ENCODE results near the gene PRAME.
"Not testable (repeated sequence)": the region's sequence is repeated elsewhere in the genome, so short reads cannot be mapped to it uniquely, and the experiment has no call there.

The PRAME gene

GRCh38 chr22:22520667-22521602 is 38.1 kb downstream of the PRAME start:
- no peak for DNase-seq

- DNase-seq = no peak
Observed at GRCh38 chr22:22520020-22520656, 38.9 kb downstream of the PRAME start, which contains the start of gene ZNF280A. TSS of gene ZNF280A (minus strand) at chr22:22520270. CDS start at chr22:22515630, 4,640 bp downstream.

DNA sequence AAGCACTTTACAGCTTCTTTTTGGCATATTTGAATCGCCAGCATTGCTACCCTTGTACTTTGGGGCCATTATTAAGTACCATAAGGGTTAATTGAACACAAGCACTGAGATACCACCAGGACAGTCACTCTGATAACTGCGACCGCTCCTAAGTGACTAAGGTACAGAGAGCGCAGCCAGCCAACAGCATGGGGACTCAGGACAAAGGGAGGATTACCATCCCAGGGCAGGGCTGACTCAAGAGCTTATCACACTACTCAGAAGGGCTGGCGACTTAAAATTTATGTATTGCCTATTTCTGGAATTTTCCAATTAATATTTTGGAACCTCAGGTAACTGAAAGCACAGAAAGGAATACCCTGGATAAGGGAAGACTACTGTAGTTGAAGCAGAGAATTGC is 39.5 kb downstream of the PRAME start:
- DNase-seq = no peak

GRCh38 chr22:22516992-22517391 is 42.1 kb downstream of the PRAME start:
- no peak for DNase-seq

DNA sequence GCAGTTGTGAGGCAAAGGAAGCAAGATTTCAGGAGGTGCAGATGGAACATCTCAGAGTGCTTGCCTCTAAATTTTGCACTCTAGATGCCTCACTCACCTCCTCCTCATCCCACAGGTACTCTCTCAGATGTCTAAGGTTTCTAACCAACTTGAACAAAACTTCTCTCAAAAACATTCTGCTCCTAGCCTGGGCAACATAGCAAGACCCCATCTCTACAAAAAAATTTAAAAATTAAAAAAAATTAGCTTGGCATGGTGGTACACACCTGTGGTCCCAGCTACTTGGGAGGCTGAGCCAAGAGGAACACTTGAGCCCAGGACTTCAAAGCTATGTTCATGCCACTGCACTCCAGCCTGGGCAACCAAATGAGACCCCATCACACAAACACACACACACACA is 43.2 kb downstream of the PRAME start:
- DNase-seq = no peak

DNA sequence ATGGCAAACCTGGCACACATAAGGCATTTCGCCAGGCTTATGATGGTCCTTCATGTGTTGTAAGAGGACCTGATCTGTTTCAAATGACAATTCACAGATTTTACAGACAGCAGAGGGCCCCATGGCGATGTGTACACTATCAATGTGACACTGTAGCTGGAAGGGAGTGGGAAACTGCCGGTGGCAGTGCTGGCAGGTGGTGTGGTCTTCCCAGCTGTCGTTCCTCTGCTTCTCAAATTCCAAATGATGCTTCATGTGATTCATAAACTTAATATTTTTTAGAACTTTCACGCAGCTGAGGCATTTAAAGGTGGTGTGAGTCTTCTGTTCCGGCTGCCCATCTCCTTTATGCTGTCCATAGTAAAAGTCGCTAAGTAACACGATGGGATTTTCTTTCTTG is 44.6 kb downstream of the PRAME start:
- DNase-seq = not testable (repeated sequence)

DNA sequence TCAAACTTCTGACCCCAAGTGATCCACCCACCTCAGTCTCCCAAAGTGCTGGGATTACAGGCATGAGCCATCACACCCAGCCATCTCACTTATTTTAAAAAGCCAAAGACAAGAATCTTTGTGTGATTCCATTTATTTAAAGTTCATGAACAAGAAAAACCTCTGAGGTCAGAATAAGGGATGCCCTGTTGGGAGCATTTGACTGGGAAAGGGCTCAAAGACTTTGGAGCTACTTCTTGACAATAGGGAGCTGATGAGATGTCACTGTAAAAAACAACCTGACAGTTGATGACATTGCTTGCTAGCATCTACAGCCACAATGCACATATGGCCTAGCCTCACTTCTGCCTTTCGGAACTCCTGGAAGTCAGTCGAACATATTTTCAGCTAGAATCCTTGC is 45.4 kb downstream of the PRAME start:
- no peak for DNase-seq

DNA sequence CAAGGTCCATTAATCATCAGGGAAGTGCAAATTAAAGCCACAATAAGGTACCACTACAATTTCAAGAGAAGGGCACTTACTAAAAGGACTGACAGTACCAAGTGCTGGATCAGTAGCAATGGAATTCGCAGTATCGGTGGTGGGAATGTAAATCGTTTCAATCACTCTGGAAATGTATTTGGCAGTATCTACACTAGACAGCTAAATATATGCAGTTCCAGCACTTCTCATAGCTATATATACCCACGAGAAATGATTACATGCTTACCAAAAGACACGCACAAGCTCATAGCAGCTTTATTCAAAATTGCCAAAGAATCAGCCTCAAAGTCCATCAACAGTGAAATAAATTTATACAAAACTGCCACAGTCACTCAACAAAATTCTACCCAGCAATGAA is 46.1 kb downstream of the PRAME start:
- DNase-seq = no peak

DNA sequence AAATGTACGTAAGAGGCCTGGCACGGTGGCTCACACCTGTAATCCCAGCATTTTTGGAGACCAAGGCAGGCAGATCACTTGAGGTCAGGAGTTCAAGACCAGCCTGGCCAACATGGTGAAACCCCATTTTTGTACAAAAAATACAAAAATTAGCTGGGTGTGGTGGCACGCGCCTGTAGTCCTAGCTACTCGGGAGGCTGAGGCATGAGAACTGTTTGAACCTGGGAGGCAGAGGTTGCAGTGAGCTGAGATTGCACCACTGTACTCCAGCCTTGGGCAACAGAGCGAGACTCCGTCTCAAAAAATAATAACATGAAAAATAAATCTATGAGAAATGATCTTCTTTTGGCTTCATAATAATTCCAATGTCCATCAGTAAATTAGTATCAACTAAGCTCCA is 48.2 kb downstream of the PRAME start:
- DNase-seq = not testable (repeated sequence)

- DNase-seq = not testable (repeated sequence)
Observed at GRCh38 chr22:22509912-22510311, 49.2 kb downstream of the PRAME start.

- peak; percentile 89 for DNase-seq
Observed at GRCh38 chr22:22508274-22509176, 50.5 kb downstream of the PRAME start, which contains the start of gene ZNF280B. TSS of gene ZNF280B (minus strand) at chr22:22508742. CDS start at chr22:22489398, 19,344 bp downstream.

DNA sequence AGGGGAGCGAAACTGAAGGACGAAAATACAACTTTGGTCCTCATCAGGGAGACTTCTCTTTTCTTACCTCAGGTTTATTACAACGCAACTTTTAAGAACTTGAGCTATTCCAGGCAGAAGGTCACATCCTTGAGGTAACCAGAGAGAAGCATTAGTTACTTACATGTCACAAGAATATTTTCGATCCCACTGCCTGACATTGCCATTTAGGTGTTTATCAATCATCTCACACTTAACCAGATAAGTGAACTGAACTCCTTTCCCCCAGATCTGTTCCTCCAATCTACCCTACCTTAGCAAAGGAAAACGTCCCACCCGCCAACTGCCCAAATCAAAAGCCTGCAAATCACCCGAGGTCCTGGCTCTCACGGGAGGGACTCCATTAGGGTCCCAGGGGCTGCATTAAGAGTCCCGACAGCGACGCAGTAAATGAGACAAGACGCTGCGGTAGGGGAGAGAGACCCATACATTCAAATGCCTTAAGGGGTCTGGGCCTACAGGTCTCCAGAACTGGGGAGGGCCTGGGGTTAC is 51.3 kb downstream of the PRAME start:
- DNase-seq = no peak

- no peak for DNase-seq
Observed at GRCh38 chr22:22506736-22507135, 52.3 kb downstream of the PRAME start.

DNA sequence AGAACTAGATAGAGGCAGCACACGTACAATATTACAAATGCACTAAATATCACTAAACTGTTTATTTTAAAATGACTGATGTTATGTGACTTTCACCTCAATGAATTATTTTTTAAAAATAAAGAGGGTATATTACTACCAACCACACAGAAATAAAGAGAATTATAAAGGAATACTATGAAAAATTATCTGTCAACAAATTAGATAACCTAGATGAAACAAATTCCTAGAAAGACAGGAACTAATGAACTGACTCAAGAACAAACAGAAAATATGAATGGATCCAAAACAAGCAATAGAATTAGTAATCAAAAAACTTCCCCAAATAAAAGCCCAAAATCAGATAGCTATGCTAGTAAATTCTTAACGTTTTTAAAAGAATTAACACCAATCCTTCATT is 60.8 kb downstream of the PRAME start:
- DNase-seq = no peak

Measured in GDM1 (cell line).